ENCODE results near the gene SVOPL. TPM values are rescaled to one million over a fixed set of nuclear protein-coding genes. Genes with fewer than 3 reads are reported as not detected.

The SVOPL gene
- total RNA-seq, 2 donors from 2014 or later, result 3.7 TPM; not detected in 1

GRCh38 chr7:138550337-138550736, 150.8 kb downstream of the SVOPL start:
- H3K27ac ChIP-seq, result no peak overlapping the region
- TF ChIP-seq CTCF (IDR thresholded peaks at IDR 0.05), result no peak
- ATAC-seq (ENCODE audit: insufficient number of reproducible peaks, low FRiP score, low read depth) (no peak), DNase-seq (ENCODE audit: low spot score) (no peak)
- H3K9me3 ChIP-seq, result peaks cover under 1% of the 10 kb centered on the region
- no peaks in the 10 kb centered on the region for H3K4me1 ChIP-seq (ENCODE audit: control insufficient read depth in 1 of 2, low read depth in 2 of 2)
- H3K27me3 ChIP-seq (replicated peaks; ENCODE audit: insufficient read depth), result no peaks in the 10 kb centered on the region
- peaks cover 36% of the 10 kb centered on the region for H3K36me3 ChIP-seq
- no peak overlapping the region for H3K4me3 ChIP-seq

- Histone ChIP-seq H3K27ac (no peak overlapping the region), H3K27me3 (replicated peaks; ENCODE audit: insufficient read depth) (no peaks in the 10 kb centered on the region), H3K36me3 (peaks cover 28% of the 10 kb centered on the region), H3K9me3 (no peaks in the 10 kb centered on the region), H3K4me1 (ENCODE audit: control insufficient read depth in 1 of 2, low read depth in 2 of 2) (no peaks in the 10 kb centered on the region), H3K4me3 (no peak overlapping the region)
- no peak for TF ChIP-seq CTCF (IDR thresholded peaks at IDR 0.05)
- ATAC-seq (ENCODE audit: insufficient number of reproducible peaks, low FRiP score, low read depth), result no peak
- DNase-seq (ENCODE audit: low spot score), result no peak
These were observed 152.1 kb downstream of the SVOPL start for GRCh38 chr7:138549082-138549481.

- H3K27ac ChIP-seq, result no peak overlapping the region
- H3K4me1 ChIP-seq (ENCODE audit: control insufficient read depth in 1 of 2, low read depth in 2 of 2), result no peaks in the 10 kb centered on the region
- ATAC-seq (ENCODE audit: insufficient number of reproducible peaks, low FRiP score, low read depth) (no peak), DNase-seq (ENCODE audit: low spot score) (no peak)
- H3K4me3 ChIP-seq, result no peak overlapping the region
- H3K36me3 ChIP-seq, result peaks cover 12% of the 10 kb centered on the region
- no peaks in the 10 kb centered on the region for H3K27me3 ChIP-seq (replicated peaks; ENCODE audit: insufficient read depth)
- no peaks in the 10 kb centered on the region for H3K9me3 ChIP-seq
- no peak for TF ChIP-seq CTCF (IDR thresholded peaks at IDR 0.05)
These were observed 154.3 kb downstream of the SVOPL start for GRCh38 chr7:138546829-138547228.

- DNase-seq (ENCODE audit: low spot score) (no peak), ATAC-seq (ENCODE audit: insufficient number of reproducible peaks, low FRiP score, low read depth) (no peak)
- H3K27ac ChIP-seq, result no peak overlapping the region
- no peaks in the 10 kb centered on the region for H3K4me1 ChIP-seq (ENCODE audit: control insufficient read depth in 1 of 2, low read depth in 2 of 2)
- no peak overlapping the region for H3K4me3 ChIP-seq
- H3K27me3 ChIP-seq (replicated peaks; ENCODE audit: insufficient read depth), result no peaks in the 10 kb centered on the region
- TF ChIP-seq CTCF (IDR thresholded peaks at IDR 0.05), result no peak
- no peaks in the 10 kb centered on the region for H3K9me3 ChIP-seq
- peaks cover 10% of the 10 kb centered on the region for H3K36me3 ChIP-seq
These were observed 155.0 kb downstream of the SVOPL start for GRCh38 chr7:138546064-138546619.

- Histone ChIP-seq H3K4me1 (ENCODE audit: control insufficient read depth in 1 of 2, low read depth in 2 of 2) (no peaks in the 10 kb centered on the region), H3K27me3 (replicated peaks; ENCODE audit: insufficient read depth) (no peaks in the 10 kb centered on the region), H3K36me3 (peaks cover 6% of the 10 kb centered on the region), H3K4me3 (no peak overlapping the region), H3K27ac (no peak overlapping the region), H3K9me3 (no peaks in the 10 kb centered on the region)
- no peak for TF ChIP-seq CTCF (IDR thresholded peaks at IDR 0.05)
- DNase-seq (ENCODE audit: low spot score) (no peak), ATAC-seq (ENCODE audit: insufficient number of reproducible peaks, low FRiP score, low read depth) (no peak)
These were observed 156.0 kb downstream of the SVOPL start for GRCh38 chr7:138545123-138545522.

Other genes with a start within 250 kb of the SVOPL start
- gene TRIM24, start 241.1 kb downstream of the SVOPL start, total RNA-seq, result 1 to 10 TPM; 4.7 to 9.1 TPM
- not detected for gene TMEM213, start 96.6 kb upstream of the SVOPL start, total RNA-seq
- not detected for gene ATP6V0A4, start 96.8 kb upstream of the SVOPL start, total RNA-seq

All from thoracic aorta (tissue), 2 donors.